HG03045 (cell line): Measurements from ENCODE around the gene STXBP1.
A peak's percentile ranks its signal among the peaks of the same experiment; 100 is the strongest.

ENCODE experiments used
- ATAC-seq: cut with Tn5 transposase; IDR thresholded peaks from one replicate; pipeline ENCODE4 v1.9.1; 2021; ENCODE audit warnings: mild to moderate bottlenecking, moderate library complexity; ENCODE audit not compliant: unreplicated experiment

STXBP1 gene

GRCh38 chr9:127689329-127690000 lies 77.4 kb downstream of the STXBP1 start:
- ATAC-seq, result no peak

- ATAC-seq, result no peak
Measured at GRCh38 chr9:127690735-127691134, 78.7 kb downstream of the STXBP1 start.

DNA sequence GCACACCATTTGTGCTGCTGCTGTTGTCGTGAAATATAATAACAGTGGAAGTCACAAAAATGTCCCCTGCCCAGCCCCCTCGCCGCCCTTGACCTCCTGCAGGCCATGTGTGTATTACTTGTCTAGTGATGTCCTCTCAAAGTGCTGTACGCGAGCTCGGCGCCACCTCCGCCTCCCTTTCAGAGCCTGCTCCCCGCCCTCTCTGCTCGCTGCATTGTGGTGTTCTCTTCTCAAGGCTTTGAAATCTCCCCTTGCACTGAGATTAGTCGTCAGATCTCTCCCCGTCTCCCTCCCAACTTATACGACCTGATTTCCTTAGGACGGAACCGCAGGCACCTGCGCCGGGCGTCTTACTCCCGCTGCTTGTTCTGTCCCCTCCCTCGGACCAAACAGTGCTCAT lies 80.0 kb downstream of the STXBP1 start:
- no peak for ATAC-seq

DNA sequence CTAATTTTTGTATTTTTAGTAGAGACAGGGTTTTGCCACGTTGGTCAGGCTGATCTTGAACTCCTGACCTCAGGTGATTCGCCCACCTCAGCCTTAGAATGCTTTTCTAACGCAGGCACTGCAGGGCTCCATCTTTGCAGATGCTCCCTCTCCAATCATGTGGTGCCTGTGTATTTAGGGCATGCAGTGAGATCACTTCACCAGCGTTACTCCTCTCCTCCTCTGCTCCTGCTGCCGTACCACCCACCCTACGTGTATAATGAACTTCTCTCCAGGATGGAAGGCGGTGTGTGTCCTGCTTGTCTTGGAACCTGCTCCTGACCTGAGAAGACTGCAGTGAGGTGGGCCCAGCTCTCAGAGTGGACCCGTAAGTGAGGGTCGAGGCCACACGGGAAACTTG lies 81.1 kb downstream of the STXBP1 start:
- ATAC-seq, result no peak

DNA sequence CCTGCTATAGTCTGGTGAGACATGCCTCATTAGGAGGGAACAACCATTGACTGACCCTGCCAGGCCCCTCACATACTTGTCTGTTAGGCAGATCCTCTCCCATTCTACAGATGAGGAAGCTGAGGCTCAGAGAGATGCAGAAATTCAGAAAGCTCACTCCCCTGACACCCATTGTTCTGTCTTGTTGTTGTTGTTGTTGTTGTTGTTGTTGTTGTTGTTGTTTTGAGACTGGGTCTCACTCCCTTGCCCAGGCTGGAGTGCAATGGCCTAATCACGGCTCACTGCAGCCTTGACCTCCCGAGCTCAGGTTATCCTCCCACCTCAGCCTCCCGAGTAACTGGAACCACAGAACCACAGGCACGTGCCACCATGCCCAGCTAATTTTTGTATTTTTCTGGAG lies 81.6 kb downstream of the STXBP1 start:
- no peak for ATAC-seq

DNA sequence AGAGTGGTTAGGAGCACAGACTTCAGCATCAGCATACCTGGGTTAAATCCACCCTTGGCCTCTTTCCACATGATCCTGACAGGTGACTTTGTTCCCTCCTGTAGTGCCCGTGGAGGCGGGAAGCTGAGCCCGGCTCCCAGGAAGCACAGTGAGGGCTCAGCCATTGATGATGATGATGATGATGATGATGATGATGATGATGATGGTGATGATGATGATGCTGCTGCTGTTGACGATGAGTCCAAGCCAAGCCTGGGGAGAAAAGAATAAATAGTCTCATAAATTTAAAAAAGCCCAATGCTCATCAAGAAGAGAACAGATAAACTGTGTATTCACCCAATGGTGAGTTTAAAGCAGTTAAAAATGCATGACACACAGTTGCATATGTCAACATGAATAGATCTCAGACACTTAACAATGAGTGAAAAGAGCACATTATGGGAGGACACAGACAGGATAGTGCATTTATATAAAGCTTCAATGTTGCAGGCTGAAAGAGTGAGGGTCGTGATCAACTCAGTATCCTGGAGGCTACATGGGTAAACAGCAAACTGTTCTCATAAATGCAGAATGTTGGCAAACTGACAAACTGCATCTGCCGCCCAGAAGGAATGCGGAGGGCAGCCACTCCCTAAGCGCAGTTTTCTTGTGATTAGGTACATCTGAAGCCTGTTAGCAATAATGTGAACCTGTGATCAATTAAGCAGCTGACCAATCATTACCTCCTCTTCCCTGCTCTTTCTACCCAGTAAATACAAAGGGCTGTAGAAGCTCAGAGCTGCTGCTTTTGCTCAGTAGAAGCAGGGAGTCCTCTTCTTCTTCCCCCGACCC lies 83.0 kb downstream of the STXBP1 start:
- no peak for ATAC-seq

GRCh38 chr9:127697575-127697974 lies 85.5 kb downstream of the STXBP1 start:
- no peak for ATAC-seq

DNA sequence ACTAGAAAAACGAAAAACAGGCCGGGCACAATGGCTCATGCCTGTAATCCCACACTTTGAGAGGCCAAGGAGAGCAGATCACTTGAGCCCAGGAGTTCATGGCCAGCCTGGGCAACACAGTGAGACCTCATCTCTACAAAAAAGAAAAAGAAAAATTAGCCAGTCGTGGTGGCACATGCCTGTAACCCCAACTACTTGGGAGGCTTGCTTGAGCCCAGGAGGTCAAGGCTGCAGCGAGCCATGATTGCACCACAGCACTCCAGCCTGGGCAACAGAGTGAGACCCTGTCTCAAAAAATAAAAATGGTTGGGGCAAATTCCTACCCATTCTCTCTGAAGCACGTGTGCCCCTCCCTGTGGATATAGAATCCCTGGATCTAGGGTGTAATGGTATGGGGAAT lies 86.3 kb downstream of the STXBP1 start:
- no peak for ATAC-seq

GRCh38 chr9:127698985-127699670 lies 87.1 kb downstream of the STXBP1 start:
- ATAC-seq, result peak; percentile 82

GRCh38 chr9:127700140-127700539 lies 88.1 kb downstream of the STXBP1 start:
- ATAC-seq, result no peak

DNA sequence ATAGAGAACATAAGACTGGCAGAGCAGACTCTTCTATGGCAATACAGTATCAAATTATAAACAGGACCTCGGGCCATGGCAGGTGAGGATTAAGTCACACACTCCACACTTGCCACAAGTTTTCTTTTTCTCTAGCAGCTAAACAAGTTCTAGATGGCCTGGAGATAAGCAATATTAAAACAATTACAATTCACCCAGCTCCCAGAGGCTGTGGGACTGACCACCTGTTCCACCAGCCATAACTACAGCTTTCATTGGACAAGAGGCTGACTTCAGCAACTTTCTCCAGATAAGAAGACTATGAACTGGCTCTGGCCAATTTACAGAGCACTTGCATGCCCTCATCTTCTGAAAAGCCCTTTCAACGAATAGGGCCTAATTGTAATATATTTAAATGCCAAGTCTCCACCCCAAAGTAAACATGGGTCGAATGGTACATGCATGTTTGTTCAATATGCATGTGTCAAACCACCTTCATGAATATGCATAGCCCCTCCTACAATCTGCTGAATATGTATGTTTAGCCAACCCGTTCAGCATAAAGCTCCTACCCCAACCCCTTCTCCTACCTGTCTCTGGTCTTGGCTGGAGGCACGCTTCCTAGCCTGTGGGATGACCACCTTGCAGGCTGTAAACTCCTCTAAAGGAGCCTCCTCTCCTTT lies 88.6 kb downstream of the STXBP1 start:
- no peak for ATAC-seq

DNA sequence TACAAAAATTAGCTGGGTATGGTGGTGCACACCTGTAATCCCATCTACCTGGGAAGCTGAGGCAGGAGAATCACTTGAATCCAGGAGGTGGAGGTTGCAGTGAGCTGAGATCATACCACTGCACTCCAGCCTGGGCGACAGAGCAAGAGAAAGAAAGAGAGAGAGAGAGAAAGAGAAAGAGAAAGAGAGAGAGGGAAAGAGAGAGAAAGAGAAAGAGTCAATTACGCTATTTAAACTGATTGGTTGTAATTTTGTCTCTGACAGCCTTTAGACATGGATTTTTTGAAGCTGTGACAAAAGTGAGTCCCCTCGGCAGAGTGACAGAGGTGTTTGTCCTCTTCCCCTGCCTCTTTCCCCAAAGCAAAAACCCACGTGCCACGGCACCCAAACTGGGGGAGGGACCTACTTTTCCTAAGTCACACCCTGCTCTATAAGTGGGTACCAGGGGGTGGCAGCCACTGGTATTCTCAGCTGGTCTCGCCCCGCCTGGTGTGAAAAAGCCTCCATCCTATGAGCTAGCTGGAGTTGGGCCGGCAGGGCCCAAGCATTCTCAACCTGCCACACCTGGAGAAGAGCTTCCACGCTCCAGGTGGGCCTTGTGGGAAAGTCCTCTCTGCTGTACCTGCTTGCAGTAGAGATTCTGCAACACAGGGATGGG lies 91.3 kb downstream of the STXBP1 start:
- ATAC-seq, result no peak

GRCh38 chr9:127705577-127706379 lies 93.7 kb downstream of the STXBP1 start:
- no peak for ATAC-seq

DNA sequence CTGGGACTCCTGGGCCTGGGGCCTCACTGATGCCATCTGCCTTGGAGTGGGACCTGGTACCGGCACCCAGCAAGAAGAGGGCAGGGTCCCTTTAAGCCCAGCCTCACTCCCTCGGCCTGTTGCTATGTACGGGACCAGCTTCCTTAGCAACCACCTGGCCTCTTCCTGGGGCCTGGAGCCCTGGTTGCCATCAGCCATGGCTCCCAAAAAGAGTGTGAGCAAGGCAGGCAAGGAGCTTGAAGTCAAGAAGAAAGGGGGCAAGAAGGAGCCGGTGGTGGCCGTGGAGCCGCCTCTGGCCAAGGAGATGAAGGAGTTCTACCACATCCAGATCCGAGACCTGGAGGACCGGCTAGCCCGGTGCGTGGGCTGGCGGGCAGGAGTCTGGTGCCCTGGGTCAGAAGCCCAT lies 94.8 kb downstream of the STXBP1 start, which contains the start of gene CFAP157:
TSS of gene CFAP157 (plus strand) at position 153 of the 406 bp plus-strand sequence. CDS start at position 197, 44 bp downstream.
- ATAC-seq, result no peak

- ATAC-seq, result no peak
Measured at GRCh38 chr9:127707766-127708165, 95.7 kb downstream of the STXBP1 start.

- no peak for ATAC-seq
Measured at GRCh38 chr9:127708952-127709587, 97.0 kb downstream of the STXBP1 start.

DNA sequence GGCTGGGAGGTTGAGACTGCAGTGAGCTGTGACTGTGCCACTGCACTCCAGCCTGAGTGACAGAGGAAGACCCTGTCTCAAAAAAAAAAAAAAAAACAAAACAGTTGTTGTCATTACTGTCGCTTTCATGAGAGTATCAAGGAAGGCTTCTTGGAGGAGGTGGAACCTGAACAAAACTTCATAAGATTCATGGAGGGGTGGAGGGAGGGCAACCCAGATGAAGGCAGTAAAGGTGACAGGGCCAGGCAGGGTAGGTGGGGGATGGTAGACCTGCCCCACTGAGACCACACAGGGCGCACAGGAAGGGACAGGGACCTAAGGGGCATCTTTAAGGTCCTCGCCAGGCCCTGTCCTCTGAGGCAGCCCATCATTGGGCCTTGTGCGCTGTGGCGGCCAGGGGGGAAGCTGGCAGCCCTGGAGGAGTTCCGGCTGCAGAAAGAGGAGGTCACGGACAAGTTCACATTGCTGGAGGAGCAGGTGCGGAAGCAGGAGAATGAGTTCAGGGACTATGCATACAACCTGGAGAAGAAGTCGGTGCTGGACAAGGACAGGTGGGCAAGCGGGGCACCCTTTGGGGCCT lies 98.2 kb downstream of the STXBP1 start:
- no peak for ATAC-seq

GRCh38 chr9:127711226-127711701 lies 99.2 kb downstream of the STXBP1 start:
- ATAC-seq, result no peak

DNA sequence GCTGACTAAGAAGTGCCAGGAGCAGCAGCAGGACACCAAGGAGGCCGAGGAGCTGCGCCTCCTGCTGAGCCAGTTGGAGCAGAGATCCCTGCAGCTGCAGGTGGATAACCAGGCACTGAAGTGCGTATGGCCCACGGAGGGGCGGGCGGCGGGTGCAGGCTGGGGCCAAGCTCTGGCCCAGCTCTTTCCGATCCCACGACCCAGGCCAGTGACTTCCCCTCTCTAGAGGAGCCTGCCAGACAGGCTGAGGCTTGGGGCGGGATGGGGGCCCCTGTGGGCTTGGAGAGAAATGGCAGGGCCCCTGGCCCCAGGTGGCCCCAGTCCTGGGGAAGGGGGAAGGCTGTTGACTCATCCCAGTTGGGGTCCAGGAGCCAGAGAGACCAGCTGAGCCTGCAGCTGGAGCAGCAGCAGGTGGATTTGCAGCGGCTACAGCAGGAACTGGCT lies 99.8 kb downstream of the STXBP1 start:
- no peak for ATAC-seq
